ENCODE results near the gene UAP1.

- TF ChIP-seq CTCF (IDR thresholded peaks at IDR 0.05; ENCODE audit: insufficient read depth, low read depth, low read length) (no peak), EZH2 (IDR thresholded peaks at IDR 0.05; ENCODE audit: insufficient read depth, low read length) (no peak)
Measured at GRCh38 chr1:162527314-162527713, 34.2 kb upstream of the UAP1 start.

All from astrocyte (in vitro differentiated cells and primary cell).